CD14-positive monocyte (primary cell): ENCODE measurements around the gene SMAD2. TPM values are rescaled to one million over a fixed set of nuclear protein-coding genes. Genes with fewer than 3 reads are reported as not detected.

Experiments used
- DNase-seq, 3 donors: peaks; one replicate each; pipeline ENCODE4 v3.0.0-alpha.2; 2011 to 2022
- H2AFZ ChIP-seq: 2 replicates; pipeline ENCODE4 v1.6.0; 2012; ENCODE audit warnings: mild to moderate bottlenecking, low read depth, low read length, inconsistent platforms; ENCODE audit not compliant: insufficient read depth, poor library complexity, severe bottlenecking
- H3K27ac ChIP-seq, 2 donors: 1 replicate in 1 of 2; 2 replicates in 1 of 2; pipeline ENCODE4 v1.5.1; 2012 to 2013; ENCODE audit warnings: low read length in 2 of 2, control low read depth in 1 of 2, inconsistent platforms in 1 of 2, low read depth in 1 of 2, mild to moderate bottlenecking in 1 of 2
- H3K27me3 ChIP-seq, 2 donors: one replicate each; pipeline versions ENCODE4 v1.6.0 to v1.6.1; 2011 to 2013; ENCODE audit warnings: low read length in 2 of 2; ENCODE audit not compliant: control insufficient read depth in 2 of 2, insufficient read depth in 2 of 2
- H3K36me3 ChIP-seq, 2 donors: replicated peaks in 1 of 2; 1 replicate in 1 of 2; 2 replicates in 1 of 2; pipeline versions ENCODE4 v1.5.1 to v1.6.1; 2012 to 2013; ENCODE audit warnings: low read length in 2 of 2, control low read depth in 1 of 2, inconsistent platforms in 1 of 2, mild to moderate bottlenecking in 1 of 2; ENCODE audit not compliant: insufficient read depth in 2 of 2, control insufficient read depth in 1 of 2
- H3K4me1 ChIP-seq, 2 donors: 1 replicate in 1 of 2; 2 replicates in 1 of 2; pipeline versions ENCODE4 v1.5.1 to v1.6.1; 2012 to 2013; ENCODE audit warnings: low read length in 2 of 2, control low read depth in 1 of 2, inconsistent platforms in 1 of 2, mild to moderate bottlenecking in 1 of 2, moderate library complexity in 1 of 2; ENCODE audit not compliant: insufficient read depth in 2 of 2, control insufficient read depth in 1 of 2
- H3K4me2 ChIP-seq: replicated peaks from 2 replicates; pipeline ENCODE3; 2012; ENCODE audit warnings: low read length, moderate library complexity, mild to moderate bottlenecking; ENCODE audit not compliant: poor library complexity, severe bottlenecking; ENCODE audit errors: extremely low read depth
- H3K4me3 ChIP-seq, 3 experiments: fragments of 200-600 bp in 1 of 3; sonication (generic) in 1 of 3; replicated peaks in 1 of 3; 1 replicate in 2 of 3; 2 replicates in 1 of 3; pipeline ENCODE4 v1.5.1; 2011 to 2013; ENCODE audit warnings: low read length in 3 of 3, mild to moderate bottlenecking in 3 of 3, control low read depth in 2 of 3, low read depth in 2 of 3, inconsistent platforms in 1 of 3, moderate library complexity in 1 of 3
- H3K79me2 ChIP-seq: 2 replicates; pipeline ENCODE4 v1.6.0; 2012; ENCODE audit warnings: mild to moderate bottlenecking, control low read depth, inconsistent platforms, low read length, moderate library complexity; ENCODE audit not compliant: insufficient read depth
- H3K9ac ChIP-seq: 2 replicates; pipeline ENCODE4 v1.6.0; 2017; ENCODE audit warnings: low read length, mild to moderate bottlenecking; ENCODE audit not compliant: insufficient read depth, poor library complexity, severe bottlenecking
- H3K9me3 ChIP-seq, 2 donors: replicated peaks in 1 of 2; 1 replicate in 1 of 2; 2 replicates in 1 of 2; pipeline versions ENCODE4 v1.5.1 to v1.6.1; 2012 to 2013; ENCODE audit warnings: low read length in 2 of 2, control low read depth in 1 of 2; ENCODE audit not compliant: control insufficient read depth in 1 of 2, insufficient read depth in 1 of 2
- H4K20me1 ChIP-seq: 2 replicates; pipeline ENCODE4 v1.6.0; 2012; ENCODE audit warnings: mild to moderate bottlenecking, low read length, control low read depth, moderate library complexity; ENCODE audit not compliant: insufficient read depth
- H3K27ac Mint-ChIP-seq, 7 donors: one replicate each; pipeline ENCODE4 v1.8.0; 2020; ENCODE audit warnings: mild to moderate bottlenecking in 7 of 7, mixed read lengths in 7 of 7, moderate library complexity in 6 of 7, inconsistent platforms in 2 of 7
- H3K27me3 Mint-ChIP-seq, 3 donors: one replicate each; pipeline ENCODE4 v1.8.0; 2021 to 2022; ENCODE audit warnings: low read depth in 3 of 3, mild to moderate bottlenecking in 3 of 3, mixed read lengths in 3 of 3, moderate library complexity in 3 of 3, inconsistent platforms in 1 of 3
- H3K36me3 Mint-ChIP-seq, 2 donors: one replicate each; pipeline ENCODE4 v1.8.0; 2020; ENCODE audit warnings: mixed read lengths in 2 of 2, inconsistent platforms in 1 of 2, mild to moderate bottlenecking in 1 of 2
- H3K4me1 Mint-ChIP-seq: one replicate; pipeline ENCODE4 v1.8.0; 2020; ENCODE audit warnings: mild to moderate bottlenecking, mixed read lengths
- H3K4me3 Mint-ChIP-seq, 2 donors: one replicate each; pipeline ENCODE4 v1.8.0; 2020; ENCODE audit warnings: mild to moderate bottlenecking in 2 of 2, mixed read lengths in 2 of 2, moderate library complexity in 1 of 2
- H3K9me3 Mint-ChIP-seq, 7 donors: one replicate each; pipeline ENCODE4 v1.8.0; 2020 to 2022; ENCODE audit warnings: mixed read lengths in 7 of 7, mild to moderate bottlenecking in 6 of 7, moderate library complexity in 6 of 7, inconsistent platforms in 2 of 7
- CTCF ChIP-seq: fragments of 200-600 bp; IDR thresholded peaks from one replicate; pipeline ENCODE4 v1.8.0; 2022; ENCODE audit warnings: antibody characterized with exemption, mild to moderate bottlenecking
- WGBS: methylation state at CpG from one replicate; pipeline ENCODE4 v1.1.5; 2013; ENCODE audit warnings: missing lambda C conversion rate; ENCODE audit not compliant: insufficient coverage; 5-methylcytosine and 5-hydroxymethylcytosine counted together
- intact Hi-C, 2 donors: fragments of 100-400 bp; cut with micrococcal nuclease; formaldehyde crosslinking; loops; one replicate each; pipeline versions ENCODE4 v1.15.0 to v1.15.1; 2023
- polyA plus RNA-seq, 3 donors: library from polyadenylated mRNA; depleted of rRNA in 1 of 3; unstranded in 2 of 3; stranded (reverse) in 1 of 3; fragments of 300-500 nt in 2 of 3; fragments of >200 nt in 1 of 3; fragmentation: Illumina TruSeq in 2 of 3; gene quantifications; 1 replicate in 2 of 3; 2 replicates in 1 of 3; pipeline ENCODE4 v1.2.3, GENCODE V29; 2012 to 2021

The SMAD2 gene
- polyA plus RNA-seq, 3 donors: 48.1 to 72.6 (median 70.6) TPM

GRCh38 chr18:47919916-47920315 lies 10.5 kb downstream of the SMAD2 start:
- no peak overlapping the region for H3K4me3 ChIP-seq
- WGBS: 88% methylated on average over 3 of the region's 6 CpGs
- H3K9me3 ChIP-seq: no peaks in the 10 kb centered on the region
- H3K4me3 Mint-ChIP-seq: no peak overlapping the region
- H3K36me3 ChIP-seq: peaks cover 0 to 25% of the 10 kb centered on the region in 2 donors
- no peak overlapping the region for H3K4me2 ChIP-seq
- H3K4me1 Mint-ChIP-seq: peaks cover 17% of the 10 kb centered on the region
- no peaks in the 10 kb centered on the region for H3K27me3 ChIP-seq
- DNase-seq: no peak
- no peaks in the 10 kb centered on the region for H3K27me3 Mint-ChIP-seq
- no peaks in the 10 kb centered on the region for H3K4me1 ChIP-seq
- peak overlapping the region in 1 of 7 donors; percentile 26 for H3K27ac Mint-ChIP-seq
- H3K27ac ChIP-seq: no peak overlapping the region
- no peak overlapping the region for H2AFZ ChIP-seq
- no peak overlapping the region for H3K9ac ChIP-seq
- peaks cover 100% of the 10 kb centered on the region for H4K20me1 ChIP-seq
- peaks cover 100% of the 10 kb centered on the region for H3K79me2 ChIP-seq
- peaks cover 14 to 26% of the 10 kb centered on the region in 2 donors for H3K36me3 Mint-ChIP-seq
- no peak for TF ChIP-seq CTCF
- no peaks in the 10 kb centered on the region for H3K9me3 Mint-ChIP-seq
- intact Hi-C loops: no loop called here

- Histone ChIP-seq H4K20me1 (peaks cover 100% of the 10 kb centered on the region), H3K79me2 (peaks cover 100% of the 10 kb centered on the region), H3K4me3 (no peak overlapping the region), H3K4me1 (peaks cover 3 to 10% of the 10 kb centered on the region in 2 donors), H3K9ac (no peak overlapping the region), H2AFZ (no peak overlapping the region), H3K27me3 (no peaks in the 10 kb centered on the region), H3K36me3 (peaks cover 0 to 25% of the 10 kb centered on the region in 2 donors), H3K4me2 (no peak overlapping the region), H3K9me3 (no peaks in the 10 kb centered on the region), H3K27ac (peak overlapping the region in 1 of 2 donors; percentile 32)
- Mint-ChIP-seq H3K27ac (peak overlapping the region in 3 of 7 donors; percentile 8 to 49 (median 28)), H3K9me3 (no peaks in the 10 kb centered on the region), H3K27me3 (no peaks in the 10 kb centered on the region), H3K36me3 (peaks cover 14 to 27% of the 10 kb centered on the region in 2 donors), H3K4me3 (no peak overlapping the region), H3K4me1 (peaks cover 28% of the 10 kb centered on the region)
- intact Hi-C loops: no loop called here
- no peak for DNase-seq
- 100% methylated on average over 1 of the region's 8 CpGs for WGBS
- no peak for TF ChIP-seq CTCF
Observed at GRCh38 chr18:47917923-47918610, 12.4 kb downstream of the SMAD2 start.
